ENCODE measurements around the gene PABPC3.

DNA sequence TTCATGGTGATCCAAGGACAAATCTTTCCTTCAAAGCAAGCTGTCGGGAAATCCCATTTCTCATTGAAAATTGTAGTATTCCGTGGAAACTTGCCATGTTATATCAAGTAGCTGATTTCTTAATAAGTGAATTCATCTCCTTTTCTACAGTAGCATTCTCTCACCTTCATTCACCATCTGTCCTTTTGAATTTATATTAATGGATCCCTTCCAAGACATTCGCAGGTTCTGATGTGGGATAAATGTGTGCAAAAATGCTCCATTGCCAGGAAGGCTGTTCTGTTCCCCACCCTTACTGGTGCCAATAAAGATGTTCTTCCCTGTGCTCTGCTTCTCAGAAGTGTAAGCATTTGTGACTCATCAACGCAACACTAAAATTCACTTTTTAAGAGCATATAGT lies 40.0 kb downstream of the PABPC3 start:
- TF ChIP-seq, protein P1, sequence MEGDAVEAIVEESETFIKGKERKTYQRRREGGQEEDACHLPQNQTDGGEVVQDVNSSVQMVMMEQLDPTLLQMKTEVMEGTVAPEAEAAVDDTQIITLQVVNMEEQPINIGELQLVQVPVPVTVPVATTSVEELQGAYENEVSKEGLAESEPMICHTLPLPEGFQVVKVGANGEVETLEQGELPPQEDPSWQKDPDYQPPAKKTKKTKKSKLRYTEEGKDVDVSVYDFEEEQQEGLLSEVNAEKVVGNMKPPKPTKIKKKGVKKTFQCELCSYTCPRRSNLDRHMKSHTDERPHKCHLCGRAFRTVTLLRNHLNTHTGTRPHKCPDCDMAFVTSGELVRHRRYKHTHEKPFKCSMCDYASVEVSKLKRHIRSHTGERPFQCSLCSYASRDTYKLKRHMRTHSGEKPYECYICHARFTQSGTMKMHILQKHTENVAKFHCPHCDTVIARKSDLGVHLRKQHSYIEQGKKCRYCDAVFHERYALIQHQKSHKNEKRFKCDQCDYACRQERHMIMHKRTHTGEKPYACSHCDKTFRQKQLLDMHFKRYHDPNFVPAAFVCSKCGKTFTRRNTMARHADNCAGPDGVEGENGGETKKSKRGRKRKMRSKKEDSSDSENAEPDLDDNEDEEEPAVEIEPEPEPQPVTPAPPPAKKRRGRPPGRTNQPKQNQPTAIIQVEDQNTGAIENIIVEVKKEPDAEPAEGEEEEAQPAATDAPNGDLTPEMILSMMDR (IDR thresholded peaks at IDR 0.05; ENCODE audit: insufficient read depth, low read length, poor library complexity, severe bottlenecking), result no peak
- no peak for TF ChIP-seq EZH2phosphoT487 (conservative IDR thresholded peaks at IDR 0.05; ENCODE audit: low read length)
